ENCODE results near the gene XRN1.
"Not testable (repeated sequence)": the region's sequence is repeated elsewhere in the genome, so short reads cannot be mapped to it uniquely, and the experiment has no call there.

Gene XRN1

GRCh38 chr3:142433110-142433509, 14.7 kb downstream of the XRN1 start:
- Histone ChIP-seq H3K9me3 (no peaks in the 10 kb centered on the region), H3K36me3 (peaks cover 37% of the 10 kb centered on the region), H3K27ac (no peak overlapping the region), H3K4me3 (ENCODE audit: low read depth in 1 of 2, low read length in 1 of 2) (no peak overlapping the region), H3K27me3 (no peaks in the 10 kb centered on the region), H3K4me1 (ENCODE audit: control insufficient read depth in 1 of 2, insufficient read depth in 1 of 2, low read depth in 1 of 2, low read length in 1 of 2) (no peaks in the 10 kb centered on the region)
- no peak for TF ChIP-seq CTCF (IDR thresholded peaks at IDR 0.05)

- TF ChIP-seq CTCF (IDR thresholded peaks at IDR 0.05) = no peak
- H3K4me1 ChIP-seq (ENCODE audit: control insufficient read depth in 1 of 2, insufficient read depth in 1 of 2, low read depth in 1 of 2, low read length in 1 of 2) = peaks cover 6% of the 10 kb centered on the region in 2 experiments
- peaks cover 64% of the 10 kb centered on the region for H3K36me3 ChIP-seq
- H3K27me3 ChIP-seq = no peaks in the 10 kb centered on the region
- no peak overlapping the region for H3K27ac ChIP-seq
- H3K4me3 ChIP-seq (ENCODE audit: low read depth in 1 of 2, low read length in 1 of 2) = no peak overlapping the region
- no peaks in the 10 kb centered on the region for H3K9me3 ChIP-seq
These were observed 18.3 kb downstream of the XRN1 start for GRCh38 chr3:142429582-142429981.

- Histone ChIP-seq H3K9me3 (no peaks in the 10 kb centered on the region), H3K4me3 (ENCODE audit: low read depth in 1 of 2, low read length in 1 of 2) (no peak overlapping the region), H3K4me1 (ENCODE audit: control insufficient read depth in 1 of 2, insufficient read depth in 1 of 2, low read depth in 1 of 2, low read length in 1 of 2) (peaks cover 10 to 11% of the 10 kb centered on the region in 2 experiments), H3K27me3 (no peaks in the 10 kb centered on the region), H3K27ac (no peak overlapping the region), H3K36me3 (peaks cover 76% of the 10 kb centered on the region)
- no peak for TF ChIP-seq CTCF (IDR thresholded peaks at IDR 0.05)
These were observed 23.1 kb downstream of the XRN1 start for GRCh38 chr3:142424754-142425153.

GRCh38 chr3:142418926-142419592, 28.8 kb downstream of the XRN1 start:
- H3K27ac ChIP-seq = no peak overlapping the region
- H3K4me1 ChIP-seq (ENCODE audit: control insufficient read depth in 1 of 2, insufficient read depth in 1 of 2, low read depth in 1 of 2, low read length in 1 of 2) = peaks cover 4% of the 10 kb centered on the region in 2 experiments
- no peaks in the 10 kb centered on the region for H3K9me3 ChIP-seq
- no peak for TF ChIP-seq CTCF (IDR thresholded peaks at IDR 0.05)
- no peak overlapping the region for H3K4me3 ChIP-seq (ENCODE audit: low read depth in 1 of 2, low read length in 1 of 2)
- no peaks in the 10 kb centered on the region for H3K27me3 ChIP-seq
- H3K36me3 ChIP-seq = peaks cover 89% of the 10 kb centered on the region

GRCh38 chr3:142417302-142417701, 30.5 kb downstream of the XRN1 start:
- Histone ChIP-seq H3K27ac (no peak overlapping the region), H3K9me3 (no peaks in the 10 kb centered on the region), H3K4me3 (ENCODE audit: low read depth in 1 of 2, low read length in 1 of 2) (no peak overlapping the region), H3K27me3 (no peaks in the 10 kb centered on the region), H3K4me1 (ENCODE audit: control insufficient read depth in 1 of 2, insufficient read depth in 1 of 2, low read depth in 1 of 2, low read length in 1 of 2) (peaks cover 4% of the 10 kb centered on the region in 2 experiments), H3K36me3 (peaks cover 99% of the 10 kb centered on the region)
- no peak for TF ChIP-seq CTCF (IDR thresholded peaks at IDR 0.05)

GRCh38 chr3:142400537-142400936, 47.3 kb downstream of the XRN1 start:
- not testable (repeated sequence) for H3K9me3 ChIP-seq; H3K27me3 ChIP-seq; H3K4me1 ChIP-seq (ENCODE audit: control insufficient read depth in 1 of 2, insufficient read depth in 1 of 2, low read depth in 1 of 2, low read length in 1 of 2); H3K27ac ChIP-seq; H3K4me3 ChIP-seq (ENCODE audit: low read depth in 1 of 2, low read length in 1 of 2)
- peaks cover 97% of the 10 kb centered on the region for H3K36me3 ChIP-seq
